HepG2 (cell line): Measurements from ENCODE around the gene PHF13. TPM values are rescaled to one million over a fixed set of nuclear protein-coding genes. Genes with fewer than 3 reads are reported as not detected.

Experiments used
- ATAC-seq: fragments of 200-7000 bp; cut with Tn5 transposase; 3 replicates; pipeline ENCODE4 v1.9.1; 2020; ENCODE audit warnings: mild to moderate bottlenecking, moderate library complexity
- BruUV-seq: library from RNA; stranded (reverse); fragments of 400-500 nt; replicated peaks from 2 replicates; lab custom pipeline; 2021; lab: Mats Ljungman, UMichigan
- CTCF ChIA-PET: fragments of 300-600 bp; formaldehyde crosslinking; extraction: SDS; loops from one replicate; lab custom pipeline; 2021; ENCODE audit warnings: low total read pairs, inconsistent platforms, low intra/inter-chr PET ratio; lab: Yijun Ruan, JAX
- POLR2A ChIA-PET: fragments of 350-600 bp; sonication (Branson Sonifier 250); formaldehyde crosslinking; loops from one replicate; lab custom pipeline; 2020; ENCODE audit warnings: antibody characterized with exemption, inconsistent platforms; lab: Yijun Ruan, JAX
- DNase-seq: peaks from one replicate; pipeline ENCODE4 v3.0.0-alpha.2; 2015; ENCODE audit warnings: low spot score
- FAIRE-seq: peaks from 3 replicates; lab custom pipeline; 2011; peaks lifted over from hg19 to GRCh38; lab: Jason Lieb, UNC
- H2AFZ ChIP-seq: one replicate; pipeline ENCODE4 v1.6.1; 2011; ENCODE audit warnings: low read length, inconsistent platforms
- H3K27ac ChIP-seq: fragments of 300-600 bp; 3 replicates; pipeline ENCODE4 v1.8.0; 2011; ENCODE audit warnings: mixed run types, mild to moderate bottlenecking, mixed read lengths, low read length, inconsistent platforms; ENCODE audit not compliant: insufficient read depth; ENCODE audit errors: extremely low read length
- H3K27me3 ChIP-seq, 2 experiments: fragments of 200-600 bp in 1 of 2; 2 replicates in 1 of 2; 3 replicates in 1 of 2; pipeline versions ENCODE4 v1.6.0 to v1.8.0; 2011; ENCODE audit warnings: low read length in 2 of 2, mild to moderate bottlenecking in 2 of 2, moderate library complexity in 2 of 2, inconsistent platforms in 1 of 2; ENCODE audit not compliant: insufficient read depth in 2 of 2, control insufficient read depth in 1 of 2
- H3K36me3 ChIP-seq, 2 experiments: fragments of 200-600 bp in 1 of 2; replicated peaks in 1 of 2; 2 replicates in 1 of 2; 3 replicates in 1 of 2; pipeline versions ENCODE4 v1.5.1 to v1.8.0; 2011; ENCODE audit warnings: low read length in 2 of 2, inconsistent platforms in 1 of 2; ENCODE audit not compliant: insufficient read depth in 2 of 2, control insufficient read depth in 1 of 2
- H3K4me1 ChIP-seq: 2 replicates; pipeline ENCODE4 v1.5.1; 2012; ENCODE audit warnings: low read length, inconsistent platforms; ENCODE audit not compliant: insufficient read depth
- H3K4me2 ChIP-seq: 2 replicates; pipeline ENCODE4 v1.6.0; 2011; ENCODE audit warnings: low read depth, low read length, inconsistent platforms
- H3K4me3 ChIP-seq, 3 experiments: fragments of 200-600 bp in 1 of 3; sonication (generic), shearing (Covaris generic) in 1 of 3; replicated peaks in 1 of 3; 2 replicates each; pipeline ENCODE4 v1.5.1; 2011 to 2016; ENCODE audit warnings: low read length in 3 of 3, inconsistent platforms in 2 of 3, low read depth in 2 of 3, mild to moderate bottlenecking in 2 of 3, control low read depth in 1 of 3, mixed read lengths in 1 of 3; ENCODE audit not compliant: insufficient read depth in 1 of 3
- H3K79me2 ChIP-seq: one replicate; pipeline ENCODE4 v1.6.1; 2011; ENCODE audit warnings: low read length, inconsistent platforms; ENCODE audit not compliant: insufficient read depth
- H3K9ac ChIP-seq: 2 replicates; pipeline ENCODE4 v1.6.0; 2011; ENCODE audit warnings: mild to moderate bottlenecking, low read depth, low read length, inconsistent platforms; ENCODE audit not compliant: insufficient read depth
- H3K9me3 ChIP-seq: 2 replicates; pipeline ENCODE4 v1.5.1; 2012; ENCODE audit warnings: mild to moderate bottlenecking, low read length
- H4K20me1 ChIP-seq: 2 replicates; pipeline ENCODE4 v1.6.0; 2011; ENCODE audit warnings: inconsistent platforms, mild to moderate bottlenecking, low read length, moderate library complexity; ENCODE audit not compliant: insufficient read depth
- ASH2L ChIP-seq: fragments of 300-600, 200-600 bp; sonication (generic); IDR thresholded peaks from 2 replicates; pipeline ENCODE4 v1.7.0; 2017; ENCODE audit warnings: low read depth, mild to moderate bottlenecking, moderate library complexity, mixed read lengths, low read length; ENCODE audit not compliant: insufficient read length
- ELF3 ChIP-seq: IDR thresholded peaks from 2 replicates; pipeline ENCODE4 v1.6.1; 2016; ENCODE audit warnings: missing genetic modification reagents, missing compliant biosample characterization
- ERF ChIP-seq: IDR thresholded peaks from 2 replicates; pipeline ENCODE4 v1.6.1; 2018; ENCODE audit warnings: missing biosample characterization, missing genetic modification reagents
- HMG20A ChIP-seq: IDR thresholded peaks from 2 replicates; pipeline ENCODE4 v1.6.1; 2016; ENCODE audit warnings: borderline replicate concordance
- HNRNPLL ChIP-seq: fragments of 200-400 bp; formaldehyde crosslinking; IDR thresholded peaks from 2 replicates; pipeline ENCODE4 v1.6.1; 2017; ENCODE audit warnings: mild to moderate bottlenecking, low read depth, low read length; ENCODE audit not compliant: poor library complexity, severe bottlenecking
- MAFK ChIP-seq, 2 experiments: IDR thresholded peaks in 1 of 2; conservative IDR thresholded peaks in 1 of 2; 2 replicates each; pipeline ENCODE4 v1.6.1; 2011; ENCODE audit warnings: improper control_type of control experiment in 2 of 2, low read length in 2 of 2
- MIER3 ChIP-seq: IDR thresholded peaks from 2 replicates; pipeline ENCODE4 v1.6.1; 2016; ENCODE audit warnings: missing compliant biosample characterization, borderline replicate concordance
- NFE2L2 ChIP-seq: fragments of 150-350 bp; IDR thresholded peaks from 2 replicates; pipeline ENCODE4 v1.6.1; 2014; ENCODE audit warnings: low read length
- PAX8 ChIP-seq: sonication (generic); formaldehyde crosslinking; IDR thresholded peaks from 2 replicates; pipeline ENCODE4 v1.8.0; 2022; ENCODE audit warnings: mild to moderate bottlenecking, missing genetic modification reagents, borderline replicate concordance
- POGZ ChIP-seq: sonication (generic); formaldehyde crosslinking; IDR thresholded peaks from 2 replicates; pipeline ENCODE4 v1.4.0; 2020; ENCODE audit warnings: mild to moderate bottlenecking, missing genetic modification reagents
- RFXANK ChIP-seq: IDR thresholded peaks from 2 replicates; pipeline ENCODE4 v1.6.1; 2016
- SP1 ChIP-seq, 2 experiments: fragments of 450-650 bp in 1 of 2; sonication (generic) in 1 of 2; formaldehyde crosslinking in 1 of 2; IDR thresholded peaks; 2 replicates each; pipeline versions ENCODE4 v1.4.0 to v1.6.1; 2016 to 2020; ENCODE audit warnings: missing genetic modification reagents in 1 of 2
- TARDBP ChIP-seq: sonication (generic); formaldehyde crosslinking; IDR thresholded peaks from 2 replicates; pipeline ENCODE4 v1.8.0; 2022; ENCODE audit warnings: mild to moderate bottlenecking, missing genetic modification reagents
- TOPORS ChIP-seq: sonication (generic); formaldehyde crosslinking; IDR thresholded peaks from 2 replicates; pipeline ENCODE4 v1.8.0; 2023; ENCODE audit warnings: mild to moderate bottlenecking, missing genetic modification reagents
- ZNF3 ChIP-seq: IDR thresholded peaks from 2 replicates; pipeline ENCODE4 v1.7.0; 2017; ENCODE audit warnings: inconsistent platforms
- ZNF549 ChIP-seq: sonication (generic); formaldehyde crosslinking; IDR thresholded peaks from 2 replicates; pipeline ENCODE4 v1.5.0; 2020; ENCODE audit warnings: missing genetic modification reagents
- ZNF614 ChIP-seq: IDR thresholded peaks from 2 replicates; pipeline ENCODE4 v1.6.1; 2018; ENCODE audit warnings: missing biosample characterization, missing genetic modification reagents, inconsistent platforms, borderline replicate concordance
- ZNF781 ChIP-seq: sonication (generic); formaldehyde crosslinking; IDR thresholded peaks from 2 replicates; pipeline ENCODE4 v1.5.1; 2020; ENCODE audit warnings: borderline replicate concordance, mild to moderate bottlenecking, missing genetic modification reagents; ENCODE audit errors: not compliant biosample characterization
- WGBS: methylation state at CpG from one replicate; pipeline ENCODE4 v1.1.6; 2017; ENCODE audit warnings: low lambda C conversion rate; 5-methylcytosine and 5-hydroxymethylcytosine counted together
- in situ Hi-C: cut with HindIII; loops from 2 replicates; pipeline ENCODE4 v1.10.0; 2017; ENCODE audit warnings: low pct_unique_long_range_greater_than_20kb; ENCODE audit not compliant: extremely low pct_ligation_motif_present
- intact Hi-C: fragments of 100-400 bp; cut with micrococcal nuclease; formaldehyde crosslinking; loops from one replicate; pipeline ENCODE4 v1.10.0; 2022; ENCODE audit not compliant: unreplicated experiment
- polyA plus RNA-seq, 8 experiments: library from polyadenylated mRNA; depleted of rRNA in 3 of 8; stranded (reverse) in 7 of 8; unstranded in 1 of 8; fragments of >200 nt; fragmentation: Illumina TruSeq in 4 of 8; extraction: Trizol in 4 of 8; gene quantifications; 2 replicates each; pipeline versions ENCODE4 v1.2.1 to v1.2.3, GENCODE V29; 2011 to 2016; ENCODE audit warnings: low read depth in 4 of 8, missing spikeins in 1 of 8, mixed read lengths in 1 of 8; ENCODE audit not compliant: insufficient read depth in 1 of 8
- total RNA-seq, 5 experiments: library from RNA; depleted of rRNA; stranded (reverse); fragments of >200 nt; fragmentation: Illumina TruSeq; extraction: Trizol; gene quantifications; 2 replicates each; pipeline ENCODE4 v1.2.3, GENCODE V29; 2016; ENCODE audit warnings: low read depth in 1 of 5
- TF ChIP-seq, protein P1 (sequence below): sonication (generic); formaldehyde crosslinking; IDR thresholded peaks from 2 replicates; pipeline ENCODE4 v1.4.0; 2020; ENCODE audit warnings: missing genetic modification reagents

PHF13 gene
- total and polyA plus RNA-seq, 2 of the 13 experiments (the other 11 are each of a cell fraction or from before 2014, with no cell fraction given), result 4.7 to 7.4 TPM

- Histone ChIP-seq H3K9ac (peak within 1 kb of the TSS; percentile 92), H3K4me2 (peak within 1 kb of the TSS; percentile 93), H3K27ac (peak within 1 kb of the TSS; percentile 73), H3K4me3 (peak within 1 kb of the TSS; percentile 74 to 89 (median 88)), H4K20me1 (no peaks in the 10 kb centered on the region; the same call in 1 of the 2 replicates), H2AFZ (no peak within 1 kb of the TSS), H3K9me3 (no peaks in the 10 kb centered on the region), H3K4me1 (peaks cover 31% of the 10 kb centered on the region), H3K79me2 (peaks cover 31% of the 10 kb centered on the region), H3K27me3 (no peaks in the 10 kb centered on the region; a peak in 1 of 5 replicates), H3K36me3 (peaks cover 22 to 65% of the 10 kb centered on the region in 2 experiments; a peak in 4 of 5 replicates)
- BruUV-seq, result no TSS peak
- intact Hi-C loops, result loop anchor here (5.0 kb wide), 1 partner anchor 43 kb away; no protein-coding TSS in a partner anchor
- POLR2A ChIA-PET, result interaction anchor here (0.7 to 3.1 kb wide), 7 partner anchors 9 to 160 kb away, joined by 3 to 19 read pairs (median 5); partner anchors contain the start of genes CAMTA1, KLHL21, NOL9 and TAS1R1
- in situ Hi-C loops, result no loop called here
- WGBS, result 16% methylated on average over 5 of the region's 73 CpGs
- FAIRE-seq (peak; percentile 70), DNase-seq (peak; percentile 73), ATAC-seq (peak; percentile 88)
- CTCF ChIA-PET, result interaction anchor here (1.4 kb wide), 1 partner anchor 71 kb away, joined by 3 read pairs; the partner anchor contains the start of gene NOL9
- TF ChIP-seq ASH2L (peak; percentile 67), NFE2L2 (no peak), RFXANK (CRISPR knock-in tag) (no peak), HNRNPLL (peak; percentile 47), ZNF3 (no peak), POGZ (no peak), TARDBP (CRISPR knock-in tag) (no peak), ZNF781 (CRISPR knock-in tag) (no peak), ZNF549 (CRISPR knock-in tag) (no peak), SP1 (IDR thresholded peaks at IDR 0.05) (no peak), SP1 (CRISPR knock-in tag; IDR thresholded peaks at IDR 0.05) (peak; percentile 76), MIER3 (CRISPR knock-in tag) (no peak; the same call in 1 of the 2 replicates), MAFK (conservative IDR thresholded peaks at IDR 0.05 in 1 of 2, IDR thresholded peaks at IDR 0.05 in 1 of 2; ENCODE audit: low read length in 2 of 2) (no peak), PAX8 (no peak), HMG20A (no peak), ELF3 (CRISPR knock-in tag) (no peak), TOPORS (CRISPR knock-in tag) (no peak), ERF (CRISPR knock-in tag) (no peak), ZNF614 (CRISPR knock-in tag) (no peak)
- TF ChIP-seq, protein P1, sequence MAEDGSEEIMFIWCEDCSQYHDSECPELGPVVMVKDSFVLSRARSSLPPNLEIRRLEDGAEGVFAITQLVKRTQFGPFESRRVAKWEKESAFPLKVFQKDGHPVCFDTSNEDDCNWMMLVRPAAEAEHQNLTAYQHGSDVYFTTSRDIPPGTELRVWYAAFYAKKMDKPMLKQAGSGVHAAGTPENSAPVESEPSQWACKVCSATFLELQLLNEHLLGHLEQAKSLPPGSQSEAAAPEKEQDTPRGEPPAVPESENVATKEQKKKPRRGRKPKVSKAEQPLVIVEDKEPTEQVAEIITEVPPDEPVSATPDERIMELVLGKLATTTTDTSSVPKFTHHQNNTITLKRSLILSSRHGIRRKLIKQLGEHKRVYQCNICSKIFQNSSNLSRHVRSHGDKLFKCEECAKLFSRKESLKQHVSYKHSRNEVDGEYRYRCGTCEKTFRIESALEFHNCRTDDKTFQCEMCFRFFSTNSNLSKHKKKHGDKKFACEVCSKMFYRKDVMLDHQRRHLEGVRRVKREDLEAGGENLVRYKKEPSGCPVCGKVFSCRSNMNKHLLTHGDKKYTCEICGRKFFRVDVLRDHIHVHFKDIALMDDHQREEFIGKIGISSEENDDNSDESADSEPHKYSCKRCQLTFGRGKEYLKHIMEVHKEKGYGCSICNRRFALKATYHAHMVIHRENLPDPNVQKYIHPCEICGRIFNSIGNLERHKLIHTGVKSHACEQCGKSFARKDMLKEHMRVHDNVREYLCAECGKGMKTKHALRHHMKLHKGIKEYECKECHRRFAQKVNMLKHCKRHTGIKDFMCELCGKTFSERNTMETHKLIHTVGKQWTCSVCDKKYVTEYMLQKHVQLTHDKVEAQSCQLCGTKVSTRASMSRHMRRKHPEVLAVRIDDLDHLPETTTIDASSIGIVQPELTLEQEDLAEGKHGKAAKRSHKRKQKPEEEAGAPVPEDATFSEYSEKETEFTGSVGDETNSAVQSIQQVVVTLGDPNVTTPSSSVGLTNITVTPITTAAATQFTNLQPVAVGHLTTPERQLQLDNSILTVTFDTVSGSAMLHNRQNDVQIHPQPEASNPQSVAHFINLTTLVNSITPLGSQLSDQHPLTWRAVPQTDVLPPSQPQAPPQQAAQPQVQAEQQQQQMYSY (CRISPR knock-in tag), result no peak
These were observed 11.4 kb downstream of the PHF13 start, which contains the start of gene THAP3 for GRCh38 chr1:6624710-6625583. THAP3 (plus strand) TSS chr1:6624868; CDS start chr1:6625219, 351 bp downstream.
